Testis (tissue), 3 donors: ENCODE results near the gene PNLIPRP2. TPM values are rescaled to one million over a fixed set of nuclear protein-coding genes. Genes with fewer than 3 reads are reported as not detected.

Experiments
- DNase-seq: peaks from one replicate; pipeline ENCODE4 v3.0.0-alpha.2; 2019
- H3K27ac ChIP-seq, 2 donors: fragments of 200-600 bp; sonication (generic); one replicate each; pipeline ENCODE4 v1.5.1; 2019
- H3K27me3 ChIP-seq: fragments of 200-600 bp; sonication (generic); one replicate; pipeline ENCODE4 v1.5.1; 2019
- H3K36me3 ChIP-seq: fragments of 200-600 bp; sonication (generic); one replicate; pipeline ENCODE4 v1.5.1; 2017; ENCODE audit warnings: low read depth; ENCODE audit errors: missing control alignments
- H3K4me1 ChIP-seq: fragments of 200-600 bp; sonication (generic); one replicate; pipeline ENCODE4 v1.5.1; 2019
- H3K4me3 ChIP-seq, 2 donors: fragments of 200-600 bp; sonication (generic); one replicate each; pipeline ENCODE4 v1.5.1; 2017 to 2019
- H3K9me3 ChIP-seq: fragments of 200-600 bp; sonication (generic); one replicate; pipeline ENCODE4 v1.5.1; 2017
- POLR2A ChIP-seq: fragments of 450-650 bp; IDR thresholded peaks from one replicate; pipeline ENCODE4 v1.6.1; 2017; ENCODE audit warnings: antibody characterized with exemption, mild to moderate bottlenecking, moderate library complexity
- WGBS, 2 donors: methylation state at CpG; one replicate each; pipeline ENCODE4 v1.1.5; 2018; 5-methylcytosine and 5-hydroxymethylcytosine counted together
- intact Hi-C: fragments of 100-400 bp; cut with DNase I; formaldehyde crosslinking; loops from one replicate; pipeline ENCODE4 v1.15.1; 2023; ENCODE audit warnings: low total_unique reads
- polyA plus RNA-seq: library from polyadenylated mRNA; stranded (reverse); fragments of 350-450 nt; fragmentation: Illumina TruSeq; extraction: RNeasy Lipid Tissue Mini Kit (QIAGEN cat#74804); gene quantifications from one replicate; pipeline ENCODE4 v1.2.3, GENCODE V29; 2014; ENCODE audit warnings: low read depth, low replicate concordance; ENCODE audit not compliant: insufficient read depth
- total RNA-seq, 2 donors: library from RNA; depleted of rRNA; stranded (reverse); fragments of >200 nt; gene quantifications; one replicate each; pipeline ENCODE4 v1.2.3, GENCODE V29; 2016
- TF ChIP-seq, protein P1 (sequence below), 3 experiments: fragments of 450-650 bp in 2 of 3; fragments of 200-600 bp in 1 of 3; sonication (generic) in 1 of 3; IDR thresholded peaks; one replicate each; pipeline ENCODE4 v1.5.1; 2016 to 2019; ENCODE audit warnings: antibody characterized with exemption in 3 of 3, mild to moderate bottlenecking in 2 of 3, moderate library complexity in 1 of 3

The PNLIPRP2 gene
- total and polyA plus RNA-seq, 3 donors from 2014 or later = 0.31 to 0.61 TPM; not detected in 1

DNA sequence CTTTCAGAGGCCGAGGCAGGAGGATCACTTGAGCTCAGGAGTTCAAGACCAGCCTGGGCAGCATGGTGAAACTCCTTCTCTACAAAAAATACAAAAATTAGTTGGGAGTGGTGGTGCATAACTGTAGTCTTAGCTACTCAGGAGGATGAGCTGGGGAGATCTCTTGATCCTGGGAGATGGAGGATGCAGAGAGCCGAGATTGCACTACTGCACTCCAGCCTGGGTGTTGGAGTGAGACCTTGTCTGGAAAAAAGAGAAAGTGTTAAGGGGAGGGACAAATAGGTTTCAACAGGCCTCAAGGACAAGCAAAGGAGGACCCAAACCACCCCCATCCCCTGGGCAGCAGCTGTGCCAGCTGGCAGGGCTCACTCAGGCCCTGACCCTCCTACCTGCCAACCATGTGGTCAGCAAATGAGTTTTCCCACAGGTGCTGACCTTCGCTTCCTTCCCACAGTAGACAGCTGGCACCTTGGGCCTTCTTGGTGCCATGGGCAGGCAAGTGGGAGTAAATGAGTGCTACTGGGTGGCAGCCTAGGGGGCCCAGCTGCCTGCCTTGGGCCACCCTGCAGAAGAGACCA is 5.5 kb upstream of the PNLIPRP2 start:
- Histone ChIP-seq H3K9me3 (no peaks in the 10 kb centered on the region), H3K27ac (no peak overlapping the region), H3K36me3 (no peaks in the 10 kb centered on the region), H3K27me3 (no peaks in the 10 kb centered on the region), H3K4me3 (no peak overlapping the region), H3K4me1 (no peaks in the 10 kb centered on the region)
- DNase-seq = no peak
- TF ChIP-seq, protein P1, sequence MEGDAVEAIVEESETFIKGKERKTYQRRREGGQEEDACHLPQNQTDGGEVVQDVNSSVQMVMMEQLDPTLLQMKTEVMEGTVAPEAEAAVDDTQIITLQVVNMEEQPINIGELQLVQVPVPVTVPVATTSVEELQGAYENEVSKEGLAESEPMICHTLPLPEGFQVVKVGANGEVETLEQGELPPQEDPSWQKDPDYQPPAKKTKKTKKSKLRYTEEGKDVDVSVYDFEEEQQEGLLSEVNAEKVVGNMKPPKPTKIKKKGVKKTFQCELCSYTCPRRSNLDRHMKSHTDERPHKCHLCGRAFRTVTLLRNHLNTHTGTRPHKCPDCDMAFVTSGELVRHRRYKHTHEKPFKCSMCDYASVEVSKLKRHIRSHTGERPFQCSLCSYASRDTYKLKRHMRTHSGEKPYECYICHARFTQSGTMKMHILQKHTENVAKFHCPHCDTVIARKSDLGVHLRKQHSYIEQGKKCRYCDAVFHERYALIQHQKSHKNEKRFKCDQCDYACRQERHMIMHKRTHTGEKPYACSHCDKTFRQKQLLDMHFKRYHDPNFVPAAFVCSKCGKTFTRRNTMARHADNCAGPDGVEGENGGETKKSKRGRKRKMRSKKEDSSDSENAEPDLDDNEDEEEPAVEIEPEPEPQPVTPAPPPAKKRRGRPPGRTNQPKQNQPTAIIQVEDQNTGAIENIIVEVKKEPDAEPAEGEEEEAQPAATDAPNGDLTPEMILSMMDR (IDR thresholded peaks at IDR 0.05) = no peak
- TF ChIP-seq POLR2A = no peak
- intact Hi-C loops = no loop called here
- WGBS, 2 donors = 95 to 96% methylated on average over 3 of the region's 3 CpGs

DNA sequence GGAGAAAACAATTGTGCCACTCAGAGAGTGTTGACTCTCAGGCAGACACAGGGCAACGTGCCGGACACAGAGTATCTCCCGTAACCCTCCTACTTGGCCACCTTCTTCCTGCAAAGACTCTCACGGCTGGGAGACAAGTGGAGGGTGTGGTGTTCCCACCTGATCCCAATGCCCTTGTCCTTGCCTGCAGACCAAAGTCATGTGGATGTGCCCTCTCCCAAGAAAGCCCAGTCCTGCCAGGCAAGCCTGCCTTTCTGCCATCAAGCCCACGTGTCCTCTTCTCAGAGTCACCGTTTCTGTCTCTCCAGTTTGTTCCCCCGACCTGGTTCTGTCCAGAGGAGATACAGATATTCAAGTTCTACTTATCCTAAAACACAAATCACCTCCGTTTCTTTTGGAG is 723 bp downstream of the PNLIPRP2 start:
- WGBS, 2 donors = 88 to 93% methylated on average over 7 to 8 of the region's 8 CpGs
- no peak overlapping the region for H3K27ac ChIP-seq
- no peak for DNase-seq
- no peaks in the 10 kb centered on the region for H3K36me3 ChIP-seq
- H3K27me3 ChIP-seq = no peaks in the 10 kb centered on the region
- no peaks in the 10 kb centered on the region for H3K4me1 ChIP-seq
- no peaks in the 10 kb centered on the region for H3K9me3 ChIP-seq
- TF ChIP-seq, protein P1 (IDR thresholded peaks at IDR 0.05) = no peak
- TF ChIP-seq POLR2A = no peak
- intact Hi-C loops = no loop called here
- H3K4me3 ChIP-seq = no peak overlapping the region

- Histone ChIP-seq H3K4me1 (no peaks in the 10 kb centered on the region), H3K4me3 (no peak overlapping the region), H3K36me3 (no peaks in the 10 kb centered on the region), H3K27me3 (no peaks in the 10 kb centered on the region), H3K27ac (no peak overlapping the region), H3K9me3 (no peaks in the 10 kb centered on the region)
- WGBS, 2 donors = 89 to 91% methylated on average over 11 of the region's 11 CpGs
- TF ChIP-seq POLR2A = no peak
- TF ChIP-seq, protein P1 (IDR thresholded peaks at IDR 0.05) = no peak
- no peak for DNase-seq
- intact Hi-C loops = no loop called here
Observed at GRCh38 chr10:116621934-116622655, 1.3 kb downstream of the PNLIPRP2 start.

DNA sequence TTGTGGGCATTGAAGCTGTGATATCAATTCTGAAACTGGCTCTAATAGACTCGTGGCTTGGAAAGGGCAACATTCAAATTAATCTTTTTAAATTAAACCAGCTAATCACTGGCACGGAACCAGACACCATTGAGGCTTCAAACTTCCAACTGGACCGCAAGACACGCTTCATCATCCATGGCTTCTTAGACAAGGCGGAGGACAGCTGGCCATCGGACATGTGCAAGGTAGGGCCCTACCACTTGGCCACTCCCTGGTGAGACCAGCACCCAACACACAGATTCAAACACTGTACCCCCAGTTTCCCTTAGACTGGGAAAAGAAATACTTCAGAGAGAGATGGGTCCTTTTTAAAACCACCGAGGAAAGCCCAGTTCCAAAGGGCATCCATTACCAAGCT is 5.1 kb downstream of the PNLIPRP2 start:
- no peaks in the 10 kb centered on the region for H3K36me3 ChIP-seq
- 90 to 94% methylated on average over 7 of the region's 7 CpGs for WGBS, 2 donors
- no peak for TF ChIP-seq POLR2A
- TF ChIP-seq, protein P1 (IDR thresholded peaks at IDR 0.05) = no peak
- no peak for DNase-seq
- no peaks in the 10 kb centered on the region for H3K9me3 ChIP-seq
- no peaks in the 10 kb centered on the region for H3K4me1 ChIP-seq
- no peaks in the 10 kb centered on the region for H3K27me3 ChIP-seq
- intact Hi-C loops = no loop called here
- no peak overlapping the region for H3K27ac ChIP-seq
- no peak overlapping the region for H3K4me3 ChIP-seq

DNA sequence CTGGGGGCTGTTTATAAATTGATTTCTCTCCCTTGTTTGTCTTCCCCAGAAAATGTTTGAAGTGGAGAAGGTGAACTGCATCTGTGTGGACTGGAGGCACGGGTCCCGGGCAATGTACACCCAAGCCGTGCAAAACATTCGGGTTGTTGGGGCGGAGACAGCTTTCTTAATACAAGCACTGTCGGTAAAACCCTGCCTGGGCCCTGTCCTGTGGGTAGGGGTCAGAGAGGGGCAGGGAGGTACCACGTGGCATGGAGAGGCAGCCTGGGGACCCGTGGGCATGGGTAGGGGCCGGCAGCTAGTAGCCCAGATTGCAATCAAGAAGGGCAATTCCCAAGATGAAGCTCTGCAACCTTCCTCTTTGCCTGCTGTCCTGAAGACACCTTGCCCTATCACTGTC is 6.1 kb downstream of the PNLIPRP2 start:
- intact Hi-C loops = no loop called here
- Histone ChIP-seq H3K4me3 (no peak overlapping the region), H3K36me3 (no peaks in the 10 kb centered on the region), H3K4me1 (no peaks in the 10 kb centered on the region), H3K27ac (no peak overlapping the region), H3K27me3 (no peaks in the 10 kb centered on the region), H3K9me3 (no peaks in the 10 kb centered on the region)
- no peak for DNase-seq
- TF ChIP-seq POLR2A = no peak
- TF ChIP-seq, protein P1 (IDR thresholded peaks at IDR 0.05) = no peak
- 54 to 71% methylated on average over 9 of the region's 9 CpGs for WGBS, 2 donors
